HepG2 (cell line): ENCODE data around the gene HOXA10. TPM values are rescaled to one million over a fixed set of nuclear protein-coding genes. Genes with fewer than 3 reads are reported as not detected.
A peak's percentile ranks its signal among the peaks of the same experiment; 100 is the strongest.

ENCODE experiments used
- AGO1 ChIP-seq: fragments of 200-400 bp; formaldehyde crosslinking; IDR thresholded peaks from 2 replicates; pipeline ENCODE4 v1.6.1; 2017; ENCODE audit warnings: mild to moderate bottlenecking, low read depth, low read length, moderate library complexity; ENCODE audit not compliant: poor library complexity, severe bottlenecking
- GATAD1 ChIP-seq: IDR thresholded peaks from 2 replicates; pipeline ENCODE4 v1.6.1; 2016; ENCODE audit warnings: missing genetic modification reagents, missing compliant biosample characterization
- HOXA3 ChIP-seq: sonication (generic); formaldehyde crosslinking; IDR thresholded peaks from 2 replicates; pipeline ENCODE4 v1.5.0; 2020; ENCODE audit warnings: missing genetic modification reagents
- SCMH1 ChIP-seq: sonication (generic); formaldehyde crosslinking; IDR thresholded peaks from 2 replicates; pipeline ENCODE4 v1.9.0; 2021; ENCODE audit warnings: missing genetic modification reagents, mild to moderate bottlenecking, borderline replicate concordance
- SOX6 ChIP-seq, 2 experiments: fragments of 450-650 bp in 1 of 2; sonication (generic) in 1 of 2; formaldehyde crosslinking in 1 of 2; IDR thresholded peaks; 2 replicates each; pipeline versions ENCODE4 v1.4.0 to v1.6.1; 2017 to 2020; ENCODE audit warnings: antibody characterized with exemption in 1 of 2, mild to moderate bottlenecking in 1 of 2, missing genetic modification reagents in 1 of 2
- SP140L ChIP-seq: sonication (generic); formaldehyde crosslinking; IDR thresholded peaks from 2 replicates; pipeline ENCODE4 v1.4.0; 2020; ENCODE audit warnings: missing genetic modification reagents, borderline replicate concordance
- WIZ ChIP-seq: sonication (generic); formaldehyde crosslinking; IDR thresholded peaks from 2 replicates; pipeline ENCODE4 v1.5.1; 2020; ENCODE audit warnings: mild to moderate bottlenecking, missing genetic modification reagents
- ZNF274 ChIP-seq: sonication (generic); formaldehyde crosslinking; IDR thresholded peaks from 2 replicates; pipeline ENCODE4 v1.5.1; 2020; ENCODE audit warnings: mild to moderate bottlenecking, missing genetic modification reagents
- ZNF546 ChIP-seq: sonication (generic); formaldehyde crosslinking; conservative IDR thresholded peaks from 2 replicates; pipeline ENCODE4 v1.8.1; 2023; ENCODE audit warnings: mild to moderate bottlenecking, missing genetic modification reagents
- ZNF598 ChIP-seq: sonication (generic); formaldehyde crosslinking; IDR thresholded peaks from 2 replicates; pipeline ENCODE4 v1.5.1; 2020; ENCODE audit warnings: mild to moderate bottlenecking, missing genetic modification reagents, borderline replicate concordance
- ZNF619 ChIP-seq: sonication (generic); formaldehyde crosslinking; IDR thresholded peaks from 2 replicates; pipeline ENCODE4 v1.4.0; 2020; ENCODE audit warnings: mild to moderate bottlenecking, missing genetic modification reagents
- ZNF768 ChIP-seq: sonication (generic); formaldehyde crosslinking; IDR thresholded peaks from 2 replicates; pipeline ENCODE4 v1.4.0; 2020; ENCODE audit warnings: missing genetic modification reagents
- ZNF776 ChIP-seq: sonication (generic); formaldehyde crosslinking; IDR thresholded peaks from 2 replicates; pipeline ENCODE4 v1.4.0; 2020; ENCODE audit warnings: mild to moderate bottlenecking, missing genetic modification reagents
- ZNF780A ChIP-seq: sonication (generic); formaldehyde crosslinking; IDR thresholded peaks from 2 replicates; pipeline ENCODE4 v1.8.0; 2022; ENCODE audit warnings: mild to moderate bottlenecking, missing genetic modification reagents, moderate library complexity
- ZSCAN25 ChIP-seq: sonication (generic); formaldehyde crosslinking; IDR thresholded peaks from 2 replicates; pipeline ENCODE4 v1.8.0; 2022; ENCODE audit warnings: mild to moderate bottlenecking, missing genetic modification reagents
- polyA plus RNA-seq, 8 experiments: library from polyadenylated mRNA; depleted of rRNA in 3 of 8; stranded (reverse) in 7 of 8; unstranded in 1 of 8; fragments of >200 nt; fragmentation: Illumina TruSeq in 4 of 8; extraction: Trizol in 4 of 8; gene quantifications; 2 replicates each; pipeline versions ENCODE4 v1.2.1 to v1.2.3, GENCODE V29; 2011 to 2016; ENCODE audit warnings: low read depth in 4 of 8, missing spikeins in 1 of 8, mixed read lengths in 1 of 8; ENCODE audit not compliant: insufficient read depth in 1 of 8
- total RNA-seq, 5 experiments: library from RNA; depleted of rRNA; stranded (reverse); fragments of >200 nt; fragmentation: Illumina TruSeq; extraction: Trizol; gene quantifications; 2 replicates each; pipeline ENCODE4 v1.2.3, GENCODE V29; 2016; ENCODE audit warnings: low read depth in 1 of 5
- TF ChIP-seq, protein P1 (sequence below): IDR thresholded peaks from 2 replicates; pipeline ENCODE4 v1.6.1; 2016; ENCODE audit warnings: missing biosample characterization, missing genetic modification reagents, low read depth
- TF ChIP-seq, protein P2 (sequence below): sonication (generic); formaldehyde crosslinking; IDR thresholded peaks from 2 replicates; pipeline ENCODE4 v1.9.0; 2021; ENCODE audit warnings: missing genetic modification reagents, borderline replicate concordance
- TF ChIP-seq, protein P3 (sequence below): sonication (generic); formaldehyde crosslinking; IDR thresholded peaks from 2 replicates; pipeline ENCODE4 v1.4.0; 2020; ENCODE audit warnings: missing genetic modification reagents, borderline replicate concordance
- TF ChIP-seq, protein P4 (sequence below): sonication (generic); formaldehyde crosslinking; IDR thresholded peaks from 2 replicates; pipeline ENCODE4 v1.8.0; 2022; ENCODE audit warnings: missing genetic modification reagents, mild to moderate bottlenecking, borderline replicate concordance
- TF ChIP-seq, protein P5 (sequence below): IDR thresholded peaks from 2 replicates; pipeline ENCODE4 v1.6.1; 2016

The HOXA10 gene
- total and polyA plus RNA-seq, 2 of the 13 experiments (the other 11 are each of a cell fraction or from before 2014, with no cell fraction given) = not detected

DNA sequence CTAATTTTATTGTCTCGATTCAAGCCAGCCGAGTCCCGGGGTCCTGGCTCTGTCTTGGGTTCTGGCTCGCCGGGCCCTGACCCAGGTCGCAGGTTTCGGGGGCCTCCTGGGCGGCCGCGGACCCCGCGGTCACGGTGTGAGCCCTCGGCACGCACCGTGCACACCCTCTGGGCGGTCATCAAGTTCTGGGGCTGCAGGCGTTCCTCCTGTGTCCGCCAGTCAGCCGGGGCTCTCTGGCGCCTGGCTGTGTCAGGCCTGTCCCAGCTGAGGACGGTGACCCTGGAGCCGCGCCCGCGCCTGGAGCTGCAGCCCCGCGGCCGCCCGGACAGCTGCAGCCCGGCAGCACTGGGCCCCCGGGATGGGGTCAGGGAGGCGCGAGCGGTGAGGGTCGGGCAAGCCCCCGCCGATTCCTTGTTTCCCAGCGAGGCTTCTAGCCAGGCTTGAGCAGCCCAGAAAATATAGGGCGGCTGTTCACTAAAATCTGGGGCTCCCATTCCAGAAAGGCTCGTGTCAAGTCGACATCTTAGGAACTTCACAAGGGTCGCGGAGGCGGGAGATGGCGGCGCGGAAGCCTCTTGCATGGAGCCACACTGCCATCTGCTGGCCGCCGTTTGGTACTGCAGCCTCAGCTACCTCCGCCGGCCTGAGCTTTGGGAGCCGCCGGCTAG, 13.4 kb downstream of the HOXA10 start (continued):
- TF ChIP-seq, protein P1, sequence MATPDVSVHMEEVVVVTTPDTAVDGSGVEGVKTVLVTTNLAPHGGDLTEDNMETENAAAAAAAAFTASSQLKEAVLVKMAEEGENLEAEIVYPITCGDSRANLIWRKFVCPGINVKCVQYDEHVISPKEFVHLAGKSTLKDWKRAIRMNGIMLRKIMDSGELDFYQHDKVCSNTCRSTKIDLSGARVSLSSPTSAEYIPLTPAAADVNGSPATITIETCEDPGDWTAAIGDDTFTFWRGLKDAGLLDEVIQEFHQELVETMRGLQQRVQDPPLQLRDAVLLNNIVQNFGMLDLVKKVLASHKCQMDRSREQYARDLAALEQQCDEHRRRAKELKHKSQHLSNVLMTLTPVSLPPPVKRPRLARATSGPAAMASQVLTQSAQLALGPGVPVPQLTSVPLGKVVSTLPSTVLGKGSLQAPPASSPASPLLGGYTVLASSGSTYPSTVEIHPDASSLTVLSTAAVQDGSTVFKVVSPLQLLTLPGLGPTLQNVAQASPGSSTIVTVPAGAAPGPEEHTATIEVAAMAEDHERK = no peak
- TF ChIP-seq SOX6 (IDR thresholded peaks at IDR 0.05) = no peak
- peak; percentile 46; the same call in 1 of the 2 replicates for TF ChIP-seq SOX6 (CRISPR knock-in tag; IDR thresholded peaks at IDR 0.05)
- no peak for TF ChIP-seq WIZ (CRISPR knock-in tag)
- no peak for TF ChIP-seq GATAD1 (CRISPR knock-in tag)
- TF ChIP-seq, protein P2, sequence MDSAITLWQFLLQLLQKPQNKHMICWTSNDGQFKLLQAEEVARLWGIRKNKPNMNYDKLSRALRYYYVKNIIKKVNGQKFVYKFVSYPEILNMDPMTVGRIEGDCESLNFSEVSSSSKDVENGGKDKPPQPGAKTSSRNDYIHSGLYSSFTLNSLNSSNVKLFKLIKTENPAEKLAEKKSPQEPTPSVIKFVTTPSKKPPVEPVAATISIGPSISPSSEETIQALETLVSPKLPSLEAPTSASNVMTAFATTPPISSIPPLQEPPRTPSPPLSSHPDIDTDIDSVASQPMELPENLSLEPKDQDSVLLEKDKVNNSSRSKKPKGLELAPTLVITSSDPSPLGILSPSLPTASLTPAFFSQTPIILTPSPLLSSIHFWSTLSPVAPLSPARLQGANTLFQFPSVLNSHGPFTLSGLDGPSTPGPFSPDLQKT (CRISPR knock-in tag) = no peak
- TF ChIP-seq, protein P3, sequence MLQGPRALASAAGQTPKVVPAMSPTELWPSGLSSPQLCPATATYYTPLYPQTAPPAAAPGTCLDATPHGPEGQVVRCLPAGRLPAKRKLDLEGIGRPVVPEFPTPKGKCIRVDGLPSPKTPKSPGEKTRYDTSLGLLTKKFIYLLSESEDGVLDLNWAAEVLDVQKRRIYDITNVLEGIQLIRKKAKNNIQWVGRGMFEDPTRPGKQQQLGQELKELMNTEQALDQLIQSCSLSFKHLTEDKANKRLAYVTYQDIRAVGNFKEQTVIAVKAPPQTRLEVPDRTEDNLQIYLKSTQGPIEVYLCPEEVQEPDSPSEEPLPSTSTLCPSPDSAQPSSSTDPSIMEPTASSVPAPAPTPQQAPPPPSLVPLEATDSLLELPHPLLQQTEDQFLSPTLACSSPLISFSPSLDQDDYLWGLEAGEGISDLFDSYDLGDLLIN = no peak
- TF ChIP-seq ZNF598 (CRISPR knock-in tag) = peak; percentile 64
- 0 out of 2 replicates have a peak, but pooled peaks have one; percentile 27 for TF ChIP-seq ZNF768 (CRISPR knock-in tag)
- TF ChIP-seq AGO1 = no peak
- peak; percentile 40; the same call in 1 of the 2 replicates for TF ChIP-seq ZNF274
- TF ChIP-seq, protein P4, sequence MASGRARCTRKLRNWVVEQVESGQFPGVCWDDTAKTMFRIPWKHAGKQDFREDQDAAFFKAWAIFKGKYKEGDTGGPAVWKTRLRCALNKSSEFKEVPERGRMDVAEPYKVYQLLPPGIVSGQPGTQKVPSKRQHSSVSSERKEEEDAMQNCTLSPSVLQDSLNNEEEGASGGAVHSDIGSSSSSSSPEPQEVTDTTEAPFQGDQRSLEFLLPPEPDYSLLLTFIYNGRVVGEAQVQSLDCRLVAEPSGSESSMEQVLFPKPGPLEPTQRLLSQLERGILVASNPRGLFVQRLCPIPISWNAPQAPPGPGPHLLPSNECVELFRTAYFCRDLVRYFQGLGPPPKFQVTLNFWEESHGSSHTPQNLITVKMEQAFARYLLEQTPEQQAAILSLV = no peak
- peak; percentile 88 for TF ChIP-seq ZNF776 (CRISPR knock-in tag)
- TF ChIP-seq, protein P5, sequence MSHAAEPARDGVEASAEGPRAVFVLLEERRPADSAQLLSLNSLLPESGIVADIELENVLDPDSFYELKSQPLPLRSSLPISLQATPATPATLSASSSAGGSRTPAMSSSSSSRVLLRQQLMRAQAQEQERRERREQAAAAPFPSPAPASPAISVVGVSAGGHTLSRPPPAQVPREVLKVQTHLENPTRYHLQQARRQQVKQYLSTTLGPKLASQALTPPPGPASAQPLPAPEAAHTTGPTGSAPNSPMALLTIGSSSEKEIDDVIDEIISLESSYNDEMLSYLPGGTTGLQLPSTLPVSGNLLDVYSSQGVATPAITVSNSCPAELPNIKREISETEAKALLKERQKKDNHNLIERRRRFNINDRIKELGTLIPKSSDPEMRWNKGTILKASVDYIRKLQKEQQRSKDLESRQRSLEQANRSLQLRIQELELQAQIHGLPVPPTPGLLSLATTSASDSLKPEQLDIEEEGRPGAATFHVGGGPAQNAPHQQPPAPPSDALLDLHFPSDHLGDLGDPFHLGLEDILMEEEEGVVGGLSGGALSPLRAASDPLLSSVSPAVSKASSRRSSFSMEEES (CRISPR knock-in tag) = no peak
- 0 out of 2 replicates have a peak, but pooled peaks have one; percentile 43 for TF ChIP-seq ZSCAN25 (CRISPR knock-in tag)
- no peak for TF ChIP-seq SCMH1
- 0 out of 2 replicates have a peak, but pooled peaks have one; percentile 55 for TF ChIP-seq ZNF546 (CRISPR knock-in tag)
- TF ChIP-seq ZNF780A (CRISPR knock-in tag) = no peak
- TF ChIP-seq SP140L (CRISPR knock-in tag) = no peak
- TF ChIP-seq ZNF619 (CRISPR knock-in tag) = no peak
- TF ChIP-seq HOXA3 (CRISPR knock-in tag) = peak; percentile 47; the same call in 1 of the 2 replicates
